ENCODE measurements around the gene GHDC.

The GHDC gene

GRCh38 chr17:42169351-42169750 is 24.9 kb downstream of the GHDC start:
- no peaks in the 10 kb centered on the region for H3K36me3 ChIP-seq (ENCODE audit: control insufficient read depth in 2 of 2, insufficient read depth in 2 of 2, low read length in 2 of 2)
- H3K4me1 ChIP-seq (ENCODE audit: control insufficient read depth, insufficient read depth, low read length) = no peaks in the 10 kb centered on the region
- no peaks in the 10 kb centered on the region for H3K9me3 ChIP-seq (ENCODE audit: control insufficient read depth in 2 of 2, low read length in 2 of 2)
- no peak overlapping the region for H3K27ac ChIP-seq (ENCODE audit: low read length)
- peaks cover 0 to 2% of the 10 kb centered on the region in 2 donors for H3K27me3 ChIP-seq (ENCODE audit: control insufficient read depth in 1 of 2, insufficient read depth in 2 of 2, low read length in 2 of 2)
- no peak overlapping the region for H3K9ac ChIP-seq (ENCODE audit: low read length in 2 of 2)
- H3K4me3 ChIP-seq (ENCODE audit: low read length in 2 of 2) = no peak overlapping the region

- H3K27me3 ChIP-seq (ENCODE audit: control insufficient read depth in 1 of 2, insufficient read depth in 2 of 2, low read length in 2 of 2) = peaks cover 0 to 2% of the 10 kb centered on the region in 2 donors
- H3K36me3 ChIP-seq (ENCODE audit: control insufficient read depth in 2 of 2, insufficient read depth in 2 of 2, low read length in 2 of 2) = no peaks in the 10 kb centered on the region
- no peaks in the 10 kb centered on the region for H3K4me1 ChIP-seq (ENCODE audit: control insufficient read depth, insufficient read depth, low read length)
- H3K9ac ChIP-seq (ENCODE audit: low read length in 2 of 2) = no peak overlapping the region
- no peak overlapping the region for H3K27ac ChIP-seq (ENCODE audit: low read length)
- H3K9me3 ChIP-seq (ENCODE audit: control insufficient read depth in 2 of 2, low read length in 2 of 2) = no peaks in the 10 kb centered on the region
- H3K4me3 ChIP-seq (ENCODE audit: low read length in 2 of 2) = no peak overlapping the region
Observed at GRCh38 chr17:42167807-42168206, 26.5 kb downstream of the GHDC start.

DNA sequence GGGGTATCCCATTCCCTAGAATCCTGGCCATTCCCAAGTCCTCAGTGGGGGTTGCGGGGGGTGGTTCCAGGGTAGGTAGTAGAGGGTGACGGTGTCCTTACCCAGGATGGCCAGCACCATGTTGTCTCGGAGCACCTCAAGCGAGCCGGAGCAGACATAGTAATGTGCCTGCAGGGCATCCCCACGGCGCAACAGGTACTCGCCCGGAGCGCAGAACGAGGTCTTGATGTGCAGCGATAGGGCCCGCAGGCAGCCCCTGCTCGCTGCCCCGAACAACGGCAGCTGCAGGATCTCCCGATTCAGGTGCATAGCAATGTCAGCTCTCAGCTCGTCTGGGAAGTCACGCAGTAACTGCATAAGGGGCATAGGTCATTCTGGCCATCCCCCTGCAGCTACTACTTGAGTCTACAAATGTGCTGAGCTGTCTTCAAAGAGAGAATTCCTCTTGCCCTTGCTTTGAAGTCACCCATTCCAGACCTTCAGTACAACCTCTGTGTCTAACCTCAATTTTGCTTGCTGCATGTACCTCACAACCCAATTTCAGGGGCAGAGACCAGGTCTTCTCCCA is 28.0 kb downstream of the GHDC start:
- peaks cover 0 to 2% of the 10 kb centered on the region in 2 donors for H3K27me3 ChIP-seq (ENCODE audit: control insufficient read depth in 1 of 2, insufficient read depth in 2 of 2, low read length in 2 of 2)
- H3K4me1 ChIP-seq (ENCODE audit: control insufficient read depth, insufficient read depth, low read length) = no peaks in the 10 kb centered on the region
- H3K36me3 ChIP-seq (ENCODE audit: control insufficient read depth in 2 of 2, insufficient read depth in 2 of 2, low read length in 2 of 2) = no peaks in the 10 kb centered on the region
- no peak overlapping the region for H3K27ac ChIP-seq (ENCODE audit: low read length)
- H3K4me3 ChIP-seq (ENCODE audit: low read length in 2 of 2) = no peak overlapping the region
- H3K9me3 ChIP-seq (ENCODE audit: control insufficient read depth in 2 of 2, low read length in 2 of 2) = no peaks in the 10 kb centered on the region
- H3K9ac ChIP-seq (ENCODE audit: low read length in 2 of 2) = no peak overlapping the region

- no peaks in the 10 kb centered on the region for H3K9me3 ChIP-seq (ENCODE audit: control insufficient read depth in 2 of 2, low read length in 2 of 2)
- no peak overlapping the region for H3K9ac ChIP-seq (ENCODE audit: low read length in 2 of 2)
- no peak overlapping the region for H3K27ac ChIP-seq (ENCODE audit: low read length)
- H3K4me1 ChIP-seq (ENCODE audit: control insufficient read depth, insufficient read depth, low read length) = no peaks in the 10 kb centered on the region
- no peak overlapping the region for H3K4me3 ChIP-seq (ENCODE audit: low read length in 2 of 2)
- H3K36me3 ChIP-seq (ENCODE audit: control insufficient read depth in 2 of 2, insufficient read depth in 2 of 2, low read length in 2 of 2) = no peaks in the 10 kb centered on the region
- no peaks in the 10 kb centered on the region for H3K27me3 ChIP-seq (ENCODE audit: control insufficient read depth in 1 of 2, insufficient read depth in 2 of 2, low read length in 2 of 2)
Observed at GRCh38 chr17:42165751-42166150, 28.5 kb downstream of the GHDC start.

DNA sequence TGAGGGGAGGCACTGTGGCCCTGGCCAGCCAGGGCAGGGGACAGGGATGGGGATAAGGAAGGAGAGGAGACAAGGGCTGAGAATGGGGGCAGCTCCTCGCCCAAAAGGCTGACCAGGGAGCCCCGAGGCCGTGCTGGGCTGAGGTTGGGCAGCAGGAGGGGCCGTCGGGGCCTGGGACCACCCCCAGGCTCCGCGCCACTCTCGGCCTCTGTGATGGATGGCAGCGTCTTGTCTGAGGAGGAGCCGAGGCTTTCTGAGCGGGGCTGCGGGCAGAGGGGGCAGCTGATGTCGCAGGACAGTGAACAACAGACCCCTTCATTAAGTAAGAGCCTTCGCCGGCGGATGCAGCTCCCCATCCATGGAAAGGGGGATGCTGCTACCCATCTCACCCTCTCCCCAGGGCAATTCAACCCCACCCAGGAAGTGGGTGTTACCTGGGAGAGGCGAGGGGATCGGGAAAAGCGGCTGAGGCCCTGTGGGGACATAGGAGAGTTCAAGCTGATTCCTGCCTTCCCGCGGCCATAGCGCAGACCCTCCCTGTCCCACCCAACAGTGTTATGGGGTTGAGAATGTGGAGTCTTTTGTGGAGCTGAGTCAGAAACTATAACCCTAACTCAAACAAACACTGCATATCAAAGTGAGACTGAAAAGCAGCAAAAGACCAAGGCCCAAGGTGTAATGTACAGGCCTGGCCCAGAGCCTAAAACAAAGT is 30.4 kb downstream of the GHDC start:
- H3K4me3 ChIP-seq (ENCODE audit: low read length in 2 of 2) = no peak overlapping the region
- H3K9me3 ChIP-seq (ENCODE audit: control insufficient read depth in 2 of 2, low read length in 2 of 2) = no peaks in the 10 kb centered on the region
- H3K27me3 ChIP-seq (ENCODE audit: control insufficient read depth in 1 of 2, insufficient read depth in 2 of 2, low read length in 2 of 2) = no peaks in the 10 kb centered on the region
- no peak overlapping the region for H3K27ac ChIP-seq (ENCODE audit: low read length)
- no peaks in the 10 kb centered on the region for H3K4me1 ChIP-seq (ENCODE audit: control insufficient read depth, insufficient read depth, low read length)
- H3K9ac ChIP-seq (ENCODE audit: low read length in 2 of 2) = no peak overlapping the region
- no peaks in the 10 kb centered on the region for H3K36me3 ChIP-seq (ENCODE audit: control insufficient read depth in 2 of 2, insufficient read depth in 2 of 2, low read length in 2 of 2)

- Histone ChIP-seq H3K9ac (ENCODE audit: low read length in 2 of 2) (no peak overlapping the region), H3K36me3 (ENCODE audit: control insufficient read depth in 2 of 2, insufficient read depth in 2 of 2, low read length in 2 of 2) (no peaks in the 10 kb centered on the region), H3K27ac (ENCODE audit: low read length) (no peak overlapping the region), H3K27me3 (ENCODE audit: control insufficient read depth in 1 of 2, insufficient read depth in 2 of 2, low read length in 2 of 2) (no peaks in the 10 kb centered on the region), H3K9me3 (ENCODE audit: control insufficient read depth in 2 of 2, low read length in 2 of 2) (no peaks in the 10 kb centered on the region), H3K4me1 (ENCODE audit: control insufficient read depth, insufficient read depth, low read length) (no peaks in the 10 kb centered on the region), H3K4me3 (ENCODE audit: low read length in 2 of 2) (no peak overlapping the region)
Observed at GRCh38 chr17:42163113-42163512, 31.2 kb downstream of the GHDC start.

DNA sequence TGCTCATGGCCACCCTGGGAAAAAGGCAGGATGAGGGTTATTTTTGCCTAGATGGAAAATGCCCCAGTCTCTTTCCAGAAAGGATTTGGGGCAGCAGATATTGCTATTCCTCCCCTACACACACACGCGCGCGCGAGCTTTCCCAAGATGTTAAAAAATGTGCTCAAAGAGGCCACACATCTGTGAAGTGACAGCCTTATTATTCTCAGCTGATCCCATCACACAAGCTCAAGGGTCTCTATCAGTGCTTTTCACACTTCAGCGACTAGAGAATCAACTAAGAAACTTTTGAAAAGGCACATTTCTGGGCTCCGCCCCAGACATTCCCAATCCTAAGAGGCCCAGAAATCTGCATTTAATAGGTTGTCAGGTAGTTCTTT is 33.8 kb downstream of the GHDC start:
- H3K27me3 ChIP-seq (ENCODE audit: control insufficient read depth in 1 of 2, insufficient read depth in 2 of 2, low read length in 2 of 2) = no peaks in the 10 kb centered on the region
- no peak overlapping the region for H3K4me3 ChIP-seq (ENCODE audit: low read length in 2 of 2)
- peaks cover 0 to 6% of the 10 kb centered on the region in 2 donors for H3K9me3 ChIP-seq (ENCODE audit: control insufficient read depth in 2 of 2, low read length in 2 of 2)
- no peak overlapping the region for H3K9ac ChIP-seq (ENCODE audit: low read length in 2 of 2)
- H3K4me1 ChIP-seq (ENCODE audit: control insufficient read depth, insufficient read depth, low read length) = peaks cover under 1% of the 10 kb centered on the region
- H3K27ac ChIP-seq (ENCODE audit: low read length) = no peak overlapping the region
- H3K36me3 ChIP-seq (ENCODE audit: control insufficient read depth in 2 of 2, insufficient read depth in 2 of 2, low read length in 2 of 2) = no peaks in the 10 kb centered on the region

GRCh38 chr17:42159796-42160530 is 34.3 kb downstream of the GHDC start:
- no peaks in the 10 kb centered on the region for H3K27me3 ChIP-seq (ENCODE audit: control insufficient read depth in 1 of 2, insufficient read depth in 2 of 2, low read length in 2 of 2)
- no peak overlapping the region for H3K9ac ChIP-seq (ENCODE audit: low read length in 2 of 2)

DNA sequence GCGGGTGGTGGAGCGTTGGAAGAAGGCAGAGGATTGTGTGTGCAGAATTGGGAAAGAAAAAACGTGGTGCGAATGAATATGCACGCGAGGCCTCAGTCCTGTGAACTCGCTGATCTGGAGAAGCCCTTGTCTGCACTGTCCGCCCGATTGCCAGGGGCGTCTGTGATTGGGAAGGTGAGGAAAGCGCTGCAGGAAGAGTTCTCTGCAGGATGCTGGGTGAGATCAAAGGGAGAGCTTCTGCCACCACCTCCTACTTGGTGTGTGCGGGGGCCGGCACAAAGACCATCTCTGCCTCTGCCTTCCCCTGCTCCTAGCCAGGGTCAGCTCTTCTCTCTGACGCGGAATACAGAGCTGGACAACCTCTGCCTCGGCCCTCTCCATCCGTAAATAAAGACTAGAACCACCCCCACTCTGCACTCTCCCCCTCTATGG is 38.7 kb downstream of the GHDC start:
- Histone ChIP-seq H3K4me3 (ENCODE audit: low read length in 2 of 2) (peak overlapping the region; percentile 60 to 99), H3K9me3 (ENCODE audit: control insufficient read depth in 2 of 2, low read length in 2 of 2) (peaks cover 0 to 8% of the 10 kb centered on the region in 2 donors), H3K27ac (ENCODE audit: low read length) (no peak overlapping the region), H3K4me1 (ENCODE audit: control insufficient read depth, insufficient read depth, low read length) (peaks cover 17% of the 10 kb centered on the region), H3K36me3 (ENCODE audit: control insufficient read depth in 2 of 2, insufficient read depth in 2 of 2, low read length in 2 of 2) (peaks cover 0 to 3% of the 10 kb centered on the region in 2 donors), H3K9ac (ENCODE audit: low read length in 2 of 2) (no peak overlapping the region), H3K27me3 (ENCODE audit: control insufficient read depth in 1 of 2, insufficient read depth in 2 of 2, low read length in 2 of 2) (no peaks in the 10 kb centered on the region)

More at GRCh38 chr17:42159796-42160530, 34.3 kb downstream of the GHDC start:
- H3K9me3 ChIP-seq (ENCODE audit: control insufficient read depth in 2 of 2, low read length in 2 of 2) = peaks cover 0 to 8% of the 10 kb centered on the region in 2 donors
- no peak overlapping the region for H3K27ac ChIP-seq (ENCODE audit: low read length)
- no peaks in the 10 kb centered on the region for H3K36me3 ChIP-seq (ENCODE audit: control insufficient read depth in 2 of 2, insufficient read depth in 2 of 2, low read length in 2 of 2)
- peaks cover 4% of the 10 kb centered on the region for H3K4me1 ChIP-seq (ENCODE audit: control insufficient read depth, insufficient read depth, low read length)
- no peak overlapping the region for H3K4me3 ChIP-seq (ENCODE audit: low read length in 2 of 2)

GRCh38 chr17:42153919-42154742 is 40.2 kb downstream of the GHDC start:
- Histone ChIP-seq H3K9ac (ENCODE audit: low read length in 2 of 2) (peak overlapping the region; percentile 93 to 98), H3K27ac (ENCODE audit: low read length) (peak overlapping the region; percentile 78), H3K36me3 (ENCODE audit: control insufficient read depth in 2 of 2, insufficient read depth in 2 of 2, low read length in 2 of 2) (peaks cover 0 to 3% of the 10 kb centered on the region in 2 donors), H3K4me1 (ENCODE audit: control insufficient read depth, insufficient read depth, low read length) (peaks cover 17% of the 10 kb centered on the region), H3K9me3 (ENCODE audit: control insufficient read depth in 2 of 2, low read length in 2 of 2) (peaks cover 0 to 8% of the 10 kb centered on the region in 2 donors), H3K27me3 (ENCODE audit: control insufficient read depth in 1 of 2, insufficient read depth in 2 of 2, low read length in 2 of 2) (no peaks in the 10 kb centered on the region), H3K4me3 (ENCODE audit: low read length in 2 of 2) (peak overlapping the region; percentile 93 to 99)
